GM18870 (cell line): ENCODE measurements around the gene FMO2.
A peak's percentile ranks its signal among the peaks of the same experiment; 100 is the strongest.

Source experiments
- ATAC-seq: cut with Tn5 transposase; IDR thresholded peaks from one replicate; pipeline ENCODE4 v1.9.1; 2021; ENCODE audit warnings: moderate library complexity; ENCODE audit not compliant: unreplicated experiment

FMO2 gene

GRCh38 chr1:171185091-171185490 lies at the start of gene FMO2:
Gene FMO2 (plus strand): TSS chr1:171185300. CDS start chr1:171185714, 414 bp downstream.
- ATAC-seq = no peak

GRCh38 chr1:171137580-171137979 lies 47.5 kb upstream of the FMO2 start:
- ATAC-seq = no peak

GRCh38 chr1:171138980-171139379 lies 46.1 kb upstream of the FMO2 start:
- no peak for ATAC-seq

GRCh38 chr1:171139890-171140289 lies 45.2 kb upstream of the FMO2 start:
- ATAC-seq = no peak

- no peak for ATAC-seq
Observed at GRCh38 chr1:171140401-171140800, 44.7 kb upstream of the FMO2 start.

- no peak for ATAC-seq
Observed at GRCh38 chr1:171140956-171141687, 44.0 kb upstream of the FMO2 start.

- no peak for ATAC-seq
Observed at GRCh38 chr1:171141688-171142415, 43.2 kb upstream of the FMO2 start.

GRCh38 chr1:171142416-171143385 lies 42.4 kb upstream of the FMO2 start:
- no peak for ATAC-seq

GRCh38 chr1:171150156-171150555 lies 34.9 kb upstream of the FMO2 start:
- ATAC-seq = no peak

- no peak for ATAC-seq
Observed at GRCh38 chr1:171152549-171152948, 32.6 kb upstream of the FMO2 start.

- ATAC-seq = no peak
Observed at GRCh38 chr1:171155484-171155883, 29.6 kb upstream of the FMO2 start.

- no peak for ATAC-seq
Observed at GRCh38 chr1:171158096-171158495, 27.0 kb upstream of the FMO2 start.

- no peak for ATAC-seq
Observed at GRCh38 chr1:171158551-171158950, 26.5 kb upstream of the FMO2 start.

GRCh38 chr1:171159148-171159547 lies 26.0 kb upstream of the FMO2 start:
- ATAC-seq = no peak

GRCh38 chr1:171160211-171160610 lies 24.9 kb upstream of the FMO2 start:
- ATAC-seq = peak; percentile 73

GRCh38 chr1:171160639-171161354 lies 24.3 kb upstream of the FMO2 start:
- no peak for ATAC-seq

- no peak for ATAC-seq
Observed at GRCh38 chr1:171161431-171161830, 23.7 kb upstream of the FMO2 start.

- ATAC-seq = no peak
Observed at GRCh38 chr1:171166361-171166760, 18.7 kb upstream of the FMO2 start.

- no peak for ATAC-seq
Observed at GRCh38 chr1:171167785-171168184, 17.3 kb upstream of the FMO2 start.

- no peak for ATAC-seq
Observed at GRCh38 chr1:171172471-171172870, 12.6 kb upstream of the FMO2 start.

- ATAC-seq = peak; percentile 55
Observed at GRCh38 chr1:171173069-171173468, 12.0 kb upstream of the FMO2 start.
